GM19240 (cell line): Measurements from ENCODE around the gene AADACL4.
"Not testable (repeated sequence)": the region's sequence is repeated elsewhere in the genome, so short reads cannot be mapped to it uniquely, and the experiment has no call there.

Experiments
- DNase-seq: peaks from one replicate; pipeline ENCODE4 v3.0.0; 2011; ENCODE audit warnings: low spot score; ENCODE audit not compliant: insufficient read length

Gene AADACL4

GRCh38 chr1:12629511-12629956, 14.4 kb upstream of the AADACL4 start:
- no peak for DNase-seq

GRCh38 chr1:12629985-12630760, 13.7 kb upstream of the AADACL4 start:
- DNase-seq: no peak

- no peak for DNase-seq
Measured at GRCh38 chr1:12630946-12631530, 12.8 kb upstream of the AADACL4 start.

- no peak for DNase-seq
Measured at GRCh38 chr1:12631571-12631970, 12.3 kb upstream of the AADACL4 start.

GRCh38 chr1:12634156-12634555, 9.7 kb upstream of the AADACL4 start:
- DNase-seq: no peak

GRCh38 chr1:12634696-12635202, 9.1 kb upstream of the AADACL4 start:
- DNase-seq: no peak

GRCh38 chr1:12636098-12636950, 7.6 kb upstream of the AADACL4 start:
- no peak for DNase-seq

- no peak for DNase-seq
Measured at GRCh38 chr1:12637693-12638092, 6.2 kb upstream of the AADACL4 start.

- DNase-seq: no peak
Measured at GRCh38 chr1:12640237-12640957, 3.5 kb upstream of the AADACL4 start.

- no peak for DNase-seq
Measured at GRCh38 chr1:12640958-12641272, 3.0 kb upstream of the AADACL4 start.

- no peak for DNase-seq
Measured at GRCh38 chr1:12643079-12643478, 806 bp upstream of the AADACL4 start.

GRCh38 chr1:12644237-12644636, 352 bp downstream of the AADACL4 start:
- DNase-seq: no peak

GRCh38 chr1:12644829-12645228, 944 bp downstream of the AADACL4 start:
- no peak for DNase-seq

GRCh38 chr1:12645401-12645800, 1.5 kb downstream of the AADACL4 start:
- DNase-seq: not testable (repeated sequence)

GRCh38 chr1:12648741-12649140, 4.9 kb downstream of the AADACL4 start:
- DNase-seq: no peak

- no peak for DNase-seq
Measured at GRCh38 chr1:12649971-12650421, 6.1 kb downstream of the AADACL4 start.

GRCh38 chr1:12654004-12654567, 10.2 kb downstream of the AADACL4 start:
- DNase-seq: no peak

GRCh38 chr1:12654657-12655056, 10.8 kb downstream of the AADACL4 start:
- no peak for DNase-seq

GRCh38 chr1:12656575-12656974, 12.7 kb downstream of the AADACL4 start:
- DNase-seq: no peak

GRCh38 chr1:12657060-12657884, 13.4 kb downstream of the AADACL4 start:
- no peak for DNase-seq
